GM21381 (cell line): ENCODE measurements around the gene LSAMP.
"Not testable (repeated sequence)": the region's sequence is repeated elsewhere in the genome, so short reads cannot be mapped to it uniquely, and the experiment has no call there.

Experiments used
- ATAC-seq: cut with Tn5 transposase; IDR thresholded peaks from one replicate; pipeline ENCODE4 v1.9.1; 2021; ENCODE audit warnings: mild to moderate bottlenecking, moderate library complexity; ENCODE audit not compliant: unreplicated experiment

The LSAMP gene

GRCh38 chr3:115823083-115823482, 622.2 kb downstream of the LSAMP start:
- no peak for ATAC-seq

- no peak for ATAC-seq
Observed at GRCh38 chr3:115822579-115822978, 622.7 kb downstream of the LSAMP start.

DNA sequence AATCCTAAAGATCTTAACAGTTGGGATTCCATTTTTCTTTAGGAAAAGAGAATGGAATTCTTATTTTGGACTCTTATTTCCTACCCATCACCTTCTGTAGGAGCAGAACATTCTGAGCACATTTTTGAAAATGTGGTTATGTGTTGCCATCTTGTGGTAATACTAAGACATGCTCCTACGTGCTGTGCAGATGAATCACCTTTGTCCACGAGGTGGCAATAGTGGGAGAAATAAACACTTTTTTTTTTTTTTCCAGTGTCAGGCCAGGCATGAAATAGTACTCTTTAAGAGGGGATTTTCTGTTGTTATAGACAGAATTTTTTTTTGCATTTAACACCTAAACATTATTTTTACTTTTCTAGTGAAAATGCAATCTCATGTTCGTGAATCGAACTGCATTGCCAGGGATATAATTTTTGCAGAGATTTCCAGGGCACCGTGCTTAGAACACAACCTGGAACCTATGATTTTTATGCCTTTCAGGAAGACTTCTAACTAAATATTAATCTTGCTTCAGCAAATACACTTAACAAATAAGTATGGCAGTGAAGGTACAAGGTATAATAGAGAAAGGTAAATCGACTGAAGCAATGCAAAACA, 625.4 kb downstream of the LSAMP start:
- ATAC-seq, result peak; percentile 92

DNA sequence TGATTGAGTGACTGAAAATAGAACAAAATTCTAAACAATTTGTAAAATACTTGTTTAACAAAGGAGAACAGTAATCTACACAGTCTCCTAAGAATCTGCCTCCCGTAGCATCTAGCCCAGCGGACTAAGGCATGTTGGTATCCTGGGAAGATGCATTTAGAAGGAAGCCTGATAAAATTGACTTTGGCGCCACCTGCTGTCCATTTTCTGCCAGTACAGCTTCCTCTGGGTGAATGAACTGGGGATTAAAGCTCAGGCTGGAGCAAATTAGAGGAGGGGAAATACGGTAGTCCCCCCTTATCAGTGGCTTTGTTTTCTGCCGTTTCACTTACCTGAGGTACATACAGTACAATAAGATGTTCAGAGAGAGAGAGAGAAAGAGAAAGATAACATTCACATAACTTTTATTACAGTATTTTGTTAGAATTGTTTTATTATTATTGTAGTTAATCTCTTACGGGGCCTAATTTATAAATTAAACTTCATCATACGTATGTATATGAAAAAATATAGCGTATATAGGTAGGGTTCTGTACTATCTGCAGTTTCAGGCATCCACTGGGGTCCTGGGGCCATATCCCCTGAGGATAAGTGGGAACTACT, 630.4 kb downstream of the LSAMP start:
- ATAC-seq, result peak; percentile 56

DNA sequence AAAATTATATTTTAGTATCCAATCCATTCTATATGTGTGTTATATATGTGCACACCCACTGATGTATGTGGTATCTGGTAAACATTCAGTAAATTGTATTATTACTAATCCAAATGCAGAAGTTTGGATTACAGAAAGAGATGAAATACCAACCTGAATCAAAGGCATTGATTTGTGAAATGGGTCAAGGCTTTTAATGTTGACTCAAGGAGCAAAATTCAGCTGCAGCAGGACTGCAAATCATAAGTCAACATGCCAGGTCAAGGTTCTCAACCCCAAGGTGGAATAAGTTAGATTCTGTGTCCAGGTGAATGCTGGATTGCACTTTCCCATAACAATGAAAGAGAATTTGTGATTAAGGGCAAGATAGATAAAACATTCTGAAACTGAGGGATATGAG, 631.3 kb downstream of the LSAMP start:
- no peak for ATAC-seq

DNA sequence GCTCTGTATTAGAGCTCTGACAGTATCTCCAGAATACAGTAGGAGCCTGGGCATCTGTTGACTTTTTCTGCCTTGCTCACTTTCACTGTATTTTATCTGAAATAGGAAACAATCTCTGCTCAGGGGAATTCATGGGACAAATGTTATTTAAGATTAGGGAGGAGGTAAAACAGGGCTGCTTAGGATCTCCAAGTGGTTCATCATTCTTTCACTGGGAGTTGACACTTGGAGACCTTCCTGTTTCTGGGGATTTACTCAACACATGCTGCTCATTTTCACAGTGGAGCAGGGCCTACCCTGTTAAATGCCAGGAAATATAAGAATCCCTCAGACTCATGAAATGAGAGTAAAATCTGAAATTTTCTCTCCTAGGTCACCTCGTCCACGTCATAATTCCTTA, 636.5 kb downstream of the LSAMP start:
- no peak for ATAC-seq

DNA sequence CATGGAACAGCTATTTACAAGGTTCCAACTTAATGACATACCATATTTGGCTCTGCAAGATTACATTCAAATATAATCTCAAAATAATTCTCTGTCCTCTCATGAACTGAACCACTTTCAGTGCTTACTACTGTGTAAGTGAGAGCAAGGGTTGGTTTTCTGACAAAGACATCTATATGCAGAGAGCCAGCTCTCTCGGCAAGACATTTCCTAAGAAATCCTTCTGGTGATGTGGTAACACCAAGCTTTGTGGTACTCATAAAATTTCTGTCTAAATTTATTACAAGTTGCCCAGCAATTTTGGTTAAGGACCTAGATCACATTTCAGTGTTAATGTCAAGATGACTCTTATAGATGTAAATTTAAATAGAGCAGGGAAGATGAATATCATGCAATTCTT, 637.0 kb downstream of the LSAMP start:
- ATAC-seq, result no peak

DNA sequence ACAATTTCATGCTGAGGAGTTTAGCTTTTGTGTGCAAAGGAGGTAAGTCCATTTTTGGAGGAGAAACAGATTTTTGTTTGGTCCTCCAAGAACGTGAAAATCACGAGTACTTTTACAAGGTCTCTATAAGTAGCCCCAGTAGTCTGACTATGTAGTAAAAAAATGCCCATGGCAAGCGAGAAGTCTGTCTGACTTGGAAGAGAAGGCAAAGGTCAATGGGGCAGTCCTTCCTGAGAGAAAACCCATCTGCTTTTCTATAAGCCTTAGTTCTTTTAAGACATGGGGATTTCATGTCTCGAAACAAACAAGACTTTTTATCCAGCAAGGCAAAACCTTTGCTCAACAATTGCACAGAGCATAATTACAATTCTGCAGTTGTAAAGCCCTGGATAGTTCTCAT, 638.8 kb downstream of the LSAMP start:
- no peak for ATAC-seq

DNA sequence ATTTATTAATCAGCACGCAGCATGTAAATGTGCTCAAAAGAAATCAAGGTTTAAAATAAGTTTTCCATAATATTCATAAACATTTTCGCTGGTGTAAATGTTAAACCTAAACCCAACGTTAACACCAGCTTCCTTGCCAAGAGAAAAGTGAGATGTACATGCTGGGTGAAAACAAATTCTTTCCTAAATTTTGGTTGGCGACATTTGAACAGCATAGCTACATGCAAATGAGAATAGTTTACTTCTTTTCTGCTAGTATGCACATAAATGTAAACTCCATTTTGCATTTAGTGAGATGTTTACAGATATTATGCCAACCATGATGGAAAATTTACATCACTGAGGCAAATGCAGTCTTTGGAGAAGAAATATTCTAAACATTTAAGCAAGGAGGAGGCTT, 639.8 kb downstream of the LSAMP start:
- ATAC-seq, result no peak

- no peak for ATAC-seq
Observed at GRCh38 chr3:115804713-115805119, 640.6 kb downstream of the LSAMP start.

GRCh38 chr3:115804200-115804599, 641.1 kb downstream of the LSAMP start:
- no peak for ATAC-seq

- no peak for ATAC-seq
Observed at GRCh38 chr3:115803661-115804060, 641.6 kb downstream of the LSAMP start.

DNA sequence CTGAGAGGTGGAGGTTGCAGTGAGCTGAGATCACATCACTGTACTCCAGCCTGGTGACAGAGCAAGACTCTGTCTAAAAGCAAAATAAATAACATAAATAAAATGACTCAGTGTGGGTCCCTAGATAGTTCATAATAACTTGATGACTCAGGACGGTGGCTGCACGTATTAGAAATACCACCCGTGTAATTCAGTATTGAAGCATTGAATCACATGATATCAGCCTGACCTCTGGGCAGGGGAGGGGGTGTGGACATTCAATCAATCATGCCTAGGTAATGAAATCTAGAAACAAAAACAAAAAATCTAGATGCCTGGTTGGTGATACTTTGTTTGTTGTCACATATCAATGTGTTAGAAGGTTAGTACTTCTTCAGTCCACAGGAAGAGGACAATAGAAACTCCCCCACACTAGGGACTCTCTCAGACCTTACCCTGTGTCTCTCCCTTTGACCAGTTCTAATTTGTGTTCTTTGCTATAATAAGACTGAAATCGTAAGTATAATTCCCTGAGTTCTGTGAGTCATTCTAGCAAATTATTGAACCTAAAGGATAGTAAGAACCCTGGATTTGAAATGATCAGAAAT, 644.7 kb downstream of the LSAMP start:
- ATAC-seq, result no peak

- ATAC-seq, result not testable (repeated sequence)
Observed at GRCh38 chr3:115800065-115800464, 645.2 kb downstream of the LSAMP start.

- ATAC-seq, result peak; percentile 54
Observed at GRCh38 chr3:115792206-115792955, 652.9 kb downstream of the LSAMP start.

DNA sequence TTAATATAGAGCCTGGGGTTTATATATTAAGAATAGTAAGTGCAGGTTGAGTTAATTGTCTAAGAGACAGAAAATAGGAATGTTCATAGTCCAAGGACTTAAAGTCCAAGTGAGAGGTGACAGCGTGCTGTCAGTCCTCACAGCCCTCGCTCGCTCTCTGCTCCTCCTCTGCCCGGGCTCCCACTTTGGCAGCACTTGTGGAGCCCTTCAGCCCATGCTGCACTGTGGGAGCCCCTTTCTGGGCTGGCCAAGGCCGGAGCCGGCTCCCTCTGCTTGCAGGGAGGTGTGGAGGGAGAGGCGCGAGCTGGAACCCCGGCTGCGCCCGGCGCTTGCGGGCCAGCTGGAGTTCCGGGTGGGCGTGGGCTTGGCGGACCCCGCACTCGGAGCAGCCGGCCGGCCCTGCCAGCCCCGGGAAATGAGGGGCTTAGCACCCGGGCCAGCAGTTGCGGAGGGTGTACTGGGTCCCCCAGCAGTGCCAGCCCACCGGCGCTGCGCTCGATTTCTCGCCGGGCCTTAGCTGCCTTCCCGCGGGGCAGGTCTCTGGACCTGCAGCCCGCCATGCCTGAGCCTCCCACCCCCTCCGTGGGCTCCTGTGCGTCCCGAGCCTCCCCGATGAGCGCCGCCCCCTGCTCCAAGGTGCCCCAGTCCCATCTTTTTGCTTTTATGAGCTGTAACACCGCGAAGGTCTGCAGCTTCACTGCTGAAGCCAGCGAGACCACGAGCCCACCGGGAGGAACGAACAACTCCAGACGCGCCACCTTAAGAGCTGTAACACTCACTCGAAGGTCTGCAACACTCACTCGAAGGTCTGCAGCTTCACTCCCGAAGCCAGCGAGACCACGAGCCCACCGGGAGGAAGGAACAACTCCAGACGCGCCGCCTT, 653.8 kb downstream of the LSAMP start:
- not testable (repeated sequence) for ATAC-seq

GRCh38 chr3:115790759-115791158, 654.5 kb downstream of the LSAMP start:
- ATAC-seq, result no peak

DNA sequence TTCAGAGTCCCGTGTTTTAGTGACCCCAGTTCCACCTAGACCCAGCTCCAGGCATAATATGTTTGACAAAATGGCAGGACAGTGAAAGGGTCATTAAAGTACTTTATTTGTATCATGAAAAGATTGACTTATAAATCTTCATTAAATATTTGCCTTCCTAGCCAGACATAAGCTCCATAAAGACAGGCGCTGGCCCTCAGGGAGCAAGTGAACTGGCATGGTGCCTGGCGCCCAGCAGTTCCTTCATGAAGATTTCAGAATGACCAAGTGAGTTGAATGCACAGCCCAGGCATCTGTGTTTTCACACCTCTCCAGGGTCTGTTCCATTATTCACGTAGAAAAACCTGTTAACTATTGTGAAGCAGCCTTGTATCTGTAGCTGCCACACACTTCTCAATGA, 655.8 kb downstream of the LSAMP start:
- ATAC-seq, result no peak

GRCh38 chr3:115788921-115789470, 656.3 kb downstream of the LSAMP start:
- no peak for ATAC-seq

DNA sequence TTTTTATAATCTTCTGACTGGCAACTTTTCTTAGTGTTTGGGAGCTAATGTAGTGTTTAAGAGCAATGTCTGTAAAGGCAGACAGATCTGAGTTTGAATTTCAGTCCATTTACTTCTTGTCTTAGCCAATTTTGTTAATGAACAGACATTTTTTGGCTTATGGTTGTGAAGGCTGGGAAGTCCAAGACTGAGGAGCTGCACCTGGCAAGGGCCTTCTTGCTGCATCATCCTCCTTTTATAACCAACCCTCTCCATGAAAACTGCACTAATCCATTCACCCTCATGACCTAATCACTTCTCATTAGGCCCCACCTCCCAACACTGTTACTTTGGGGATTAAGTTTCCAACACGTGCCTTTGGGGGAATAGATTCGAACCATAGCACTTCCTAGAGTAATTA, 657.5 kb downstream of the LSAMP start:
- ATAC-seq, result no peak

- no peak for ATAC-seq
Observed at GRCh38 chr3:115785782-115786181, 659.5 kb downstream of the LSAMP start.
